ENCODE data around the gene FBXL19.

DNA sequence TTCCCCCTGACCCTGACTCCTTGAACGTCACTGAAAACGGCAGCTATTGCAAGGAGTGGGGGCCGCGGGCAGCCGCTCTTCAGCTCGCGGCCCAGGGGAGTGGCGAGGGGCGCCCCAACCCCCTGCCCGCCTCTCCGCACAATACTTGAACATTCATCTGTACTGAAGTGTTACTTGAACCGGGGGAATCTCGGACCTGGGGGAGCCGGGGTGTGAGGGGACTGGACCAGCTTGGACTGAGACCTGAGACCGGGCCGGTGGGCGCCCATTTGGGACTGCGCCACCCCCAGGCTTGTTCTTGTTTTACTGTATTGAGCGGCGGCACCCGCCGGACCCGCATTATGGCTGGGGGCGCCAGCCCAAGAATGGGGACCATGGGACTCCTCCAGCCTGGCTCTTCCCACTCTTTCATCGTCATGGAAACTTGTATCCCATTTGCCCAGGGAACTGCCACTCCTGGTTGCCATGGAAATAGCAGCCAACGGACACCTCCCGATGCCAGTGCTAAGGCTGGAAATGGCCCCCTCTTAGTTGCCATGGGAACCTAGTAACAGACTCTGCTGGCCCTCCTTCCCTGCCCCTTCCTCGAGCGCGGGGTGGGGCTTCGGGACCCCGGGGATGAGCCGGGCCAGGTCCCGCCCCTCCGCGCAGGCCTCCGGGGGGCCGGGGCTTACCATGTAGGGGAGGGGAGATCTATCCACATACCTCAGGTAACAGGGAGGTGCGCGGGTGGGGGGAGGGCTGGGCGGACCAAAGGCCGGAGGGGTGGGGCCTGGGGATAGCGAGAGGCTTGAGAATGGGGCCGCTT is 24.7 kb downstream of the FBXL19 start:
- TF ChIP-seq, protein P1, sequence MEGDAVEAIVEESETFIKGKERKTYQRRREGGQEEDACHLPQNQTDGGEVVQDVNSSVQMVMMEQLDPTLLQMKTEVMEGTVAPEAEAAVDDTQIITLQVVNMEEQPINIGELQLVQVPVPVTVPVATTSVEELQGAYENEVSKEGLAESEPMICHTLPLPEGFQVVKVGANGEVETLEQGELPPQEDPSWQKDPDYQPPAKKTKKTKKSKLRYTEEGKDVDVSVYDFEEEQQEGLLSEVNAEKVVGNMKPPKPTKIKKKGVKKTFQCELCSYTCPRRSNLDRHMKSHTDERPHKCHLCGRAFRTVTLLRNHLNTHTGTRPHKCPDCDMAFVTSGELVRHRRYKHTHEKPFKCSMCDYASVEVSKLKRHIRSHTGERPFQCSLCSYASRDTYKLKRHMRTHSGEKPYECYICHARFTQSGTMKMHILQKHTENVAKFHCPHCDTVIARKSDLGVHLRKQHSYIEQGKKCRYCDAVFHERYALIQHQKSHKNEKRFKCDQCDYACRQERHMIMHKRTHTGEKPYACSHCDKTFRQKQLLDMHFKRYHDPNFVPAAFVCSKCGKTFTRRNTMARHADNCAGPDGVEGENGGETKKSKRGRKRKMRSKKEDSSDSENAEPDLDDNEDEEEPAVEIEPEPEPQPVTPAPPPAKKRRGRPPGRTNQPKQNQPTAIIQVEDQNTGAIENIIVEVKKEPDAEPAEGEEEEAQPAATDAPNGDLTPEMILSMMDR (IDR thresholded peaks at IDR 0.05), result no peak
- TF ChIP-seq ZNF671 (CRISPR knock-in tag; IDR thresholded peaks at IDR 0.05) (no peak), CREM (CRISPR knock-in tag; IDR thresholded peaks at IDR 0.05) (no peak), ZNF138 (CRISPR knock-in tag; conservative IDR thresholded peaks at IDR 0.05) (no peak), FOXP1 (CRISPR knock-in tag; IDR thresholded peaks at IDR 0.05; ENCODE audit: borderline replicate concordance) (no peak)

Measured in WTC11 (cell line).